A549 treated with Mapracorat at 1 μM for 4 hours (cell line): ENCODE results near the gene HTR1D. TPM values are rescaled to one million over a fixed set of nuclear protein-coding genes. Genes with fewer than 3 reads are reported as not detected.

Experiments used
- total RNA-seq: library from RNA; stranded (reverse); fragments of 200-300 nt; extraction: Qiagen RNA extraction; gene quantifications from 5 replicates; pipeline ENCODE4 v1.2.3, GENCODE V29; 2022

HTR1D gene
- 14.1 to 16.1 TPM (median 14.4 TPM) in 5 replicates for total RNA-seq

GRCh38 chr1:23217421-23218115 lies at the start of gene HTR1D:
Gene HTR1D (minus strand): TSS chr1:23217502. CDS start chr1:23194219, 23,283 bp downstream.

GRCh38 chr1:23168445-23169194 lies 48.7 kb downstream of the HTR1D start, which contains the start of gene LUZP1:
Gene LUZP1 (minus strand): TSS chr1:23168856.

Other genes with a start within 250 kb of the HTR1D start
- not detected in 5 replicates for gene LACTBL1, start 244.6 kb downstream of the HTR1D start, total RNA-seq
- gene TEX46, start 201.7 kb downstream of the HTR1D start, total RNA-seq = not detected in 5 replicates
- gene KDM1A, start 198.0 kb downstream of the HTR1D start, total RNA-seq = 90.3 to 103 TPM (median 97.6 TPM) in 5 replicates
- 18.2 to 24.2 TPM (median 20.9 TPM) in 5 replicates for gene LUZP1, start 48.6 kb downstream of the HTR1D start, total RNA-seq
- gene HNRNPR, start 126.8 kb upstream of the HTR1D start, total RNA-seq = 151 to 191 TPM (median 166 TPM) in 5 replicates
- 4.5 to 5.6 TPM (median 5.1 TPM) in 5 replicates for gene ZNF436, start 152.3 kb upstream of the HTR1D start, total RNA-seq
- gene TCEA3, start 207.2 kb upstream of the HTR1D start, total RNA-seq = 0.46 to 0.64 TPM (median 0.48 TPM) in 5 replicates